ENCODE measurements around the gene CCNF. TPM values are rescaled to one million over a fixed set of nuclear protein-coding genes. Genes with fewer than 3 reads are reported as not detected.
A peak's percentile ranks its signal among the peaks of the same experiment; 100 is the strongest.

CCNF gene
- polyA plus RNA-seq, 1 donor from 2014 or later = 5.2 TPM

DNA sequence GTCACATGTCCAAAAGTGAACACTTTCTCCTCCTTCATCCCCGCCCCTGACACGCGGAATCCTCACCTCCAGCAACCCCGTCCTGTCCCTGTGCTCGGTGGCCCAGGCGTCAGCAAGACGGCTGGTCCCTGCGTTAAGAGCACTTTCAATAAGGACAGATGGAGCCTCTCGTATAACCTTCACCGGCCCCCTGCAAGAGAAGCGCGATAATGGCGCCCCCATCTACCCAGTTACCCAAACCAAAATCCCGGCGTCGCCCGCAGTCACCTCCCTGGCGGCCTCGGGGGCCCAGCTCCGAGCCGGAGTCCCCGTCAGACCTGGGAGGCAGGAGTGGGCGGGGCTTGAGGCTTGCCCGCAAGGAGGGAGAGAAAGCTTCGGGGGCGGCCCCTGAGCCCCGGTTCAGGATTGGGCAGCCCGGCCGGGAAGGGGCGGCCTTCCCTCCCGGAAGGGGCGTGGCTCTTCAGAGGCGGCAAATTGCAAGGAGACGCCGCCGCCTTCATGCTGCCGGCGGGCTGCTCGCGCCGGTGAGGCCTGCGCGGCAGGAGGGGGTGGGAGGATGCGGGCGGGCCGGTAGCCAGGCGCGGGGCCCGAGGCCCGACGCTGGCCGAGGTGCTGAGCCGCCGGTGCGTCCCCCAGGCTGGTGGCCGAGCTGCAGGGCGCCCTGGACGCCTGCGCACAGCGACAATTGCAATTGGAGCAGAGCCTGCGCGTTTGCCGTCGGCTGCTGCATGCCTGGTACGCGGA lies 30.6 kb downstream of the CCNF start, which contains the start of gene TEDC2:
TEDC2 (plus strand) TSS at position 463 of the 744 bp plus-strand sequence; CDS start at position 499, 36 bp downstream.
- no peaks in the 10 kb centered on the region for H3K27me3 ChIP-seq (ENCODE audit: insufficient read depth, low read depth, low read length)
- H3K9me3 ChIP-seq (ENCODE audit: low read length) = no peaks in the 10 kb centered on the region
- no peak within 1 kb of the TSS for H3K27ac ChIP-seq (ENCODE audit: low read length)
- H3K79me2 ChIP-seq (replicated peaks; ENCODE audit: insufficient read depth, low read length) = no peaks in the 10 kb centered on the region
- no peaks in the 10 kb centered on the region for H3K36me3 ChIP-seq (ENCODE audit: insufficient read depth, low read length)
- TF ChIP-seq SMC3 (conservative IDR thresholded peaks at IDR 0.05; ENCODE audit: poor library complexity) (peak; percentile 39), RAD21 (conservative IDR thresholded peaks at IDR 0.05) (no peak), TAF1 (IDR thresholded peaks at IDR 0.05; ENCODE audit: low read depth) (peak; percentile 21), EZH2 (IDR thresholded peaks at IDR 0.05; ENCODE audit: borderline replicate concordance, insufficient read depth, low read length, poor library complexity, severe bottlenecking) (no peak), EP300 (conservative IDR thresholded peaks at IDR 0.05; ENCODE audit: poor library complexity, severe bottlenecking) (no peak), POLR2AphosphoS5 (IDR thresholded peaks at IDR 0.05) (peak; percentile 65), MXI1 (conservative IDR thresholded peaks at IDR 0.05; ENCODE audit: poor library complexity, severe bottlenecking) (peak; percentile 100)
- TF ChIP-seq, protein P1, sequence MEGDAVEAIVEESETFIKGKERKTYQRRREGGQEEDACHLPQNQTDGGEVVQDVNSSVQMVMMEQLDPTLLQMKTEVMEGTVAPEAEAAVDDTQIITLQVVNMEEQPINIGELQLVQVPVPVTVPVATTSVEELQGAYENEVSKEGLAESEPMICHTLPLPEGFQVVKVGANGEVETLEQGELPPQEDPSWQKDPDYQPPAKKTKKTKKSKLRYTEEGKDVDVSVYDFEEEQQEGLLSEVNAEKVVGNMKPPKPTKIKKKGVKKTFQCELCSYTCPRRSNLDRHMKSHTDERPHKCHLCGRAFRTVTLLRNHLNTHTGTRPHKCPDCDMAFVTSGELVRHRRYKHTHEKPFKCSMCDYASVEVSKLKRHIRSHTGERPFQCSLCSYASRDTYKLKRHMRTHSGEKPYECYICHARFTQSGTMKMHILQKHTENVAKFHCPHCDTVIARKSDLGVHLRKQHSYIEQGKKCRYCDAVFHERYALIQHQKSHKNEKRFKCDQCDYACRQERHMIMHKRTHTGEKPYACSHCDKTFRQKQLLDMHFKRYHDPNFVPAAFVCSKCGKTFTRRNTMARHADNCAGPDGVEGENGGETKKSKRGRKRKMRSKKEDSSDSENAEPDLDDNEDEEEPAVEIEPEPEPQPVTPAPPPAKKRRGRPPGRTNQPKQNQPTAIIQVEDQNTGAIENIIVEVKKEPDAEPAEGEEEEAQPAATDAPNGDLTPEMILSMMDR (IDR thresholded peaks at IDR 0.05; ENCODE audit: poor library complexity, severe bottlenecking) = no peak
- TF ChIP-seq, protein P2, sequence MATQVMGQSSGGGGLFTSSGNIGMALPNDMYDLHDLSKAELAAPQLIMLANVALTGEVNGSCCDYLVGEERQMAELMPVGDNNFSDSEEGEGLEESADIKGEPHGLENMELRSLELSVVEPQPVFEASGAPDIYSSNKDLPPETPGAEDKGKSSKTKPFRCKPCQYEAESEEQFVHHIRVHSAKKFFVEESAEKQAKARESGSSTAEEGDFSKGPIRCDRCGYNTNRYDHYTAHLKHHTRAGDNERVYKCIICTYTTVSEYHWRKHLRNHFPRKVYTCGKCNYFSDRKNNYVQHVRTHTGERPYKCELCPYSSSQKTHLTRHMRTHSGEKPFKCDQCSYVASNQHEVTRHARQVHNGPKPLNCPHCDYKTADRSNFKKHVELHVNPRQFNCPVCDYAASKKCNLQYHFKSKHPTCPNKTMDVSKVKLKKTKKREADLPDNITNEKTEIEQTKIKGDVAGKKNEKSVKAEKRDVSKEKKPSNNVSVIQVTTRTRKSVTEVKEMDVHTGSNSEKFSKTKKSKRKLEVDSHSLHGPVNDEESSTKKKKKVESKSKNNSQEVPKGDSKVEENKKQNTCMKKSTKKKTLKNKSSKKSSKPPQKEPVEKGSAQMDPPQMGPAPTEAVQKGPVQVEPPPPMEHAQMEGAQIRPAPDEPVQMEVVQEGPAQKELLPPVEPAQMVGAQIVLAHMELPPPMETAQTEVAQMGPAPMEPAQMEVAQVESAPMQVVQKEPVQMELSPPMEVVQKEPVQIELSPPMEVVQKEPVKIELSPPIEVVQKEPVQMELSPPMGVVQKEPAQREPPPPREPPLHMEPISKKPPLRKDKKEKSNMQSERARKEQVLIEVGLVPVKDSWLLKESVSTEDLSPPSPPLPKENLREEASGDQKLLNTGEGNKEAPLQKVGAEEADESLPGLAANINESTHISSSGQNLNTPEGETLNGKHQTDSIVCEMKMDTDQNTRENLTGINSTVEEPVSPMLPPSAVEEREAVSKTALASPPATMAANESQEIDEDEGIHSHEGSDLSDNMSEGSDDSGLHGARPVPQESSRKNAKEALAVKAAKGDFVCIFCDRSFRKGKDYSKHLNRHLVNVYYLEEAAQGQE (IDR thresholded peaks at IDR 0.05; ENCODE audit: borderline replicate concordance) = peak; percentile 15
- no peaks in the 10 kb centered on the region for H3F3A ChIP-seq (ENCODE audit: insufficient read depth, low read length, poor library complexity, severe bottlenecking)
- H2AFZ ChIP-seq (ENCODE audit: low read depth, low read length) = peak within 1 kb of the TSS; percentile 46
- H3K4me2 ChIP-seq (ENCODE audit: low read length) = peak within 1 kb of the TSS; percentile 74
- H3K9ac ChIP-seq (ENCODE audit: low read length) = peak within 1 kb of the TSS; percentile 55
- H3K4me3 ChIP-seq (ENCODE audit: low read length) = peak within 1 kb of the TSS; percentile 66
- no peaks in the 10 kb centered on the region for H4K20me1 ChIP-seq (ENCODE audit: insufficient read depth)
- no peaks in the 10 kb centered on the region for H3K9me2 ChIP-seq (ENCODE audit: insufficient read depth, low read length)

DNA sequence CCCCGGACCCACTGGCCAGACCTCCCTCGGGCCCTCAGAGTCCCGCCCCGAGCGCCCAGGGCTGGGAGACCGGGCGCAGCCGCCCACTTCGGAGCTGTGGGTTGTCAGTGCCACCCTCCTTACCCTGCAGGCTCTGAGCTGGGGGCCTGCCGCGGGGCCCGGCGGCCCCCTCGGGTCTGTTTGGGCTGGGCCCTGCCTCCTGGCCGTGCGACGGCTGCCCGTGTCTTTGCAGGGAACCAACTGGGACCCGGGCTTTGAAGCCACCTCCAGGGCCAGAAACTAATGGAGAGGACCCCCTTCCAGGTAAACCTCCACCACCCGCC lies 31.1 kb downstream of the CCNF start:
- peak overlapping the region; percentile 66 for H3K4me3 ChIP-seq (ENCODE audit: low read length)
- no peak overlapping the region for H2AFZ ChIP-seq (ENCODE audit: low read depth, low read length)
- no peaks in the 10 kb centered on the region for H3K9me2 ChIP-seq (ENCODE audit: insufficient read depth, low read length)
- H3K9ac ChIP-seq (ENCODE audit: low read length) = peak overlapping the region; percentile 55
- H3K79me2 ChIP-seq (replicated peaks; ENCODE audit: insufficient read depth, low read length) = no peaks in the 10 kb centered on the region
- no peaks in the 10 kb centered on the region for H3K9me3 ChIP-seq (ENCODE audit: low read length)
- no peaks in the 10 kb centered on the region for H4K20me1 ChIP-seq (ENCODE audit: insufficient read depth)
- H3K27ac ChIP-seq (ENCODE audit: low read length) = no peak overlapping the region
- H3K4me2 ChIP-seq (ENCODE audit: low read length) = peak overlapping the region; percentile 70
- H3K36me3 ChIP-seq (ENCODE audit: insufficient read depth, low read length) = no peaks in the 10 kb centered on the region
- no peaks in the 10 kb centered on the region for H3K27me3 ChIP-seq (ENCODE audit: insufficient read depth, low read depth, low read length)
- no peaks in the 10 kb centered on the region for H3F3A ChIP-seq (ENCODE audit: insufficient read depth, low read length, poor library complexity, severe bottlenecking)
- TF ChIP-seq POLR2AphosphoS5 (IDR thresholded peaks at IDR 0.05) = no peak
- no peak for TF ChIP-seq MXI1 (conservative IDR thresholded peaks at IDR 0.05; ENCODE audit: poor library complexity, severe bottlenecking)
- no peak for TF ChIP-seq SMC3 (conservative IDR thresholded peaks at IDR 0.05; ENCODE audit: poor library complexity)
- TF ChIP-seq TAF1 (IDR thresholded peaks at IDR 0.05; ENCODE audit: low read depth) = no peak
- no peak for TF ChIP-seq EZH2 (IDR thresholded peaks at IDR 0.05; ENCODE audit: borderline replicate concordance, insufficient read depth, low read length, poor library complexity, severe bottlenecking)
- no peak for TF ChIP-seq RAD21 (conservative IDR thresholded peaks at IDR 0.05)
- TF ChIP-seq, protein P2 (IDR thresholded peaks at IDR 0.05; ENCODE audit: borderline replicate concordance) = no peak
- TF ChIP-seq, protein P1 (IDR thresholded peaks at IDR 0.05; ENCODE audit: poor library complexity, severe bottlenecking) = no peak
- no peak for TF ChIP-seq EP300 (conservative IDR thresholded peaks at IDR 0.05; ENCODE audit: poor library complexity, severe bottlenecking)
